ENCODE data around the gene CHMP2A.

DNA sequence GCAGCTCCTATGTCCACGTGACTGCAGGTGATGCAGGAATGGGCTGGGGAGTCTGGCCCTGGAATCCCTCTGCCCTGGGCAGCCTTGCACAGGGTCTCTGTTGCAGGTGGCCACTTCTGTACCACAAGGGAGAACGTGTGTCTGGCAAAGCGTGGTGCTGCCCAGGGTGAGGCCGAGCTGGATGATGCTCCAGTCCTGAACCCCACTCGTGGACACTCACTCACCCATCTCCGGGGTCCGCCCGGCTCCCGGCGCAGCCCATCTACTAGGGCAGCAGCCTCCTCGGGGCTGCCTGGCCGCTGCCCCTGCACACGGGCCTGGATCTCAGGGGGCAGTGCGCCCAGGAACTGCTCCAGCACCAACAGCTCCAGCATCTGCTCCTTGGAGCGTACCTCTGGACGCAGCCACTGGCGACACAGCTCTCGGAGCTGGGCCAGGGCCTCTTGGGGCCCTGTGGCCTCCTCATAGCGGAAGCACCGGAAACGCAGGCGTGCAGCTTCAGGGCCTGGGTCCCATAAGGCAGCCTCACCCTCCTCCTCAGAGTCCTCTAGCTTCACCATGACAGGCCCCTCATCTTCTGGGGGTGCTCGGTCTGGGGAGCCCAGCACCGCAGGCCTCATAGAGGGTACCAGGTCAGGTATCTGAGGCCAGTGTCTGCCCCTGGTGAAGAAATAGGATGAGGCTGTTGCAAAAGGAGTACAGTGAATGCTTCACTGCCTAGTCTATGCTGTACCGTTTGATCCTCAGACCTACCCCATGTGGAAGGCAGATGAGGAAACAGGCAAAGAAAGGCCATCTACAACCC lies 16.1 kb upstream of the CHMP2A start:
- TF ChIP-seq EZH2 (IDR thresholded peaks at IDR 0.05; ENCODE audit: borderline replicate concordance, low read depth, low read length, severe bottlenecking) (no peak), POLR2AphosphoS5 (IDR thresholded peaks at IDR 0.05; ENCODE audit: insufficient read depth, low read depth, low read length) (no peak), POLR2A (IDR thresholded peaks at IDR 0.05; ENCODE audit: low read depth, low read length) (no peak), MYC (IDR thresholded peaks at IDR 0.05; ENCODE audit: low read depth, low read length) (no peak), JUN (IDR thresholded peaks at IDR 0.05; ENCODE audit: borderline replicate concordance, insufficient read depth, insufficient read length, low read depth) (no peak), FOS (IDR thresholded peaks at IDR 0.05; ENCODE audit: borderline replicate concordance, insufficient read depth, low read length) (no peak), GATA2 (IDR thresholded peaks at IDR 0.05; ENCODE audit: insufficient read depth, insufficient read length, low read depth, low read length) (no peak)
- TF ChIP-seq, protein P1, sequence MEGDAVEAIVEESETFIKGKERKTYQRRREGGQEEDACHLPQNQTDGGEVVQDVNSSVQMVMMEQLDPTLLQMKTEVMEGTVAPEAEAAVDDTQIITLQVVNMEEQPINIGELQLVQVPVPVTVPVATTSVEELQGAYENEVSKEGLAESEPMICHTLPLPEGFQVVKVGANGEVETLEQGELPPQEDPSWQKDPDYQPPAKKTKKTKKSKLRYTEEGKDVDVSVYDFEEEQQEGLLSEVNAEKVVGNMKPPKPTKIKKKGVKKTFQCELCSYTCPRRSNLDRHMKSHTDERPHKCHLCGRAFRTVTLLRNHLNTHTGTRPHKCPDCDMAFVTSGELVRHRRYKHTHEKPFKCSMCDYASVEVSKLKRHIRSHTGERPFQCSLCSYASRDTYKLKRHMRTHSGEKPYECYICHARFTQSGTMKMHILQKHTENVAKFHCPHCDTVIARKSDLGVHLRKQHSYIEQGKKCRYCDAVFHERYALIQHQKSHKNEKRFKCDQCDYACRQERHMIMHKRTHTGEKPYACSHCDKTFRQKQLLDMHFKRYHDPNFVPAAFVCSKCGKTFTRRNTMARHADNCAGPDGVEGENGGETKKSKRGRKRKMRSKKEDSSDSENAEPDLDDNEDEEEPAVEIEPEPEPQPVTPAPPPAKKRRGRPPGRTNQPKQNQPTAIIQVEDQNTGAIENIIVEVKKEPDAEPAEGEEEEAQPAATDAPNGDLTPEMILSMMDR (IDR thresholded peaks at IDR 0.05; ENCODE audit: extremely low read depth in 1 of 2, insufficient read depth in 1 of 2, low read depth in 1 of 2, low read length in 2 of 2): no peak
- TF ChIP-seq, protein P2, sequence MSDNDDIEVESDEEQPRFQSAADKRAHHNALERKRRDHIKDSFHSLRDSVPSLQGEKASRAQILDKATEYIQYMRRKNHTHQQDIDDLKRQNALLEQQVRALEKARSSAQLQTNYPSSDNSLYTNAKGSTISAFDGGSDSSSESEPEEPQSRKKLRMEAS (IDR thresholded peaks at IDR 0.05; ENCODE audit: insufficient read depth, insufficient read length): no peak
